HG03097 (cell line): ENCODE data around the gene HIBADH.
A peak's percentile ranks its signal among the peaks of the same experiment; 100 is the strongest.
"Not testable (repeated sequence)": the region's sequence is repeated elsewhere in the genome, so short reads cannot be mapped to it uniquely, and the experiment has no call there.

Experiments used
- ATAC-seq: cut with Tn5 transposase; IDR thresholded peaks from one replicate; pipeline ENCODE4 v1.9.1; 2021; ENCODE audit not compliant: unreplicated experiment, low FRiP score

The HIBADH gene

GRCh38 chr7:27605689-27606269 is 56.9 kb downstream of the HIBADH start:
- no peak for ATAC-seq

GRCh38 chr7:27605283-27605682 is 57.4 kb downstream of the HIBADH start:
- ATAC-seq, result no peak

GRCh38 chr7:27603813-27604212 is 58.9 kb downstream of the HIBADH start:
- ATAC-seq, result no peak

GRCh38 chr7:27602766-27603165 is 59.9 kb downstream of the HIBADH start:
- ATAC-seq, result no peak

- ATAC-seq, result no peak
Observed at GRCh38 chr7:27601217-27601616, 61.5 kb downstream of the HIBADH start.

- no peak for ATAC-seq
Observed at GRCh38 chr7:27600247-27600646, 62.4 kb downstream of the HIBADH start.

GRCh38 chr7:27595009-27595408 is 67.7 kb downstream of the HIBADH start:
- ATAC-seq, result no peak

GRCh38 chr7:27593226-27593625 is 69.5 kb downstream of the HIBADH start:
- ATAC-seq, result no peak

- ATAC-seq, result no peak
Observed at GRCh38 chr7:27590416-27590815, 72.3 kb downstream of the HIBADH start.

GRCh38 chr7:27587429-27587828 is 75.3 kb downstream of the HIBADH start:
- ATAC-seq, result no peak

GRCh38 chr7:27586825-27587224 is 75.9 kb downstream of the HIBADH start:
- ATAC-seq, result peak; percentile 71

- no peak for ATAC-seq
Observed at GRCh38 chr7:27585781-27586447, 76.8 kb downstream of the HIBADH start.

GRCh38 chr7:27581906-27582305 is 80.8 kb downstream of the HIBADH start:
- ATAC-seq, result no peak

- no peak for ATAC-seq
Observed at GRCh38 chr7:27581119-27581518, 81.6 kb downstream of the HIBADH start.

GRCh38 chr7:27579565-27579964 is 83.1 kb downstream of the HIBADH start:
- ATAC-seq, result no peak

- not testable (repeated sequence) for ATAC-seq
Observed at GRCh38 chr7:27578169-27578568, 84.5 kb downstream of the HIBADH start.

- no peak for ATAC-seq
Observed at GRCh38 chr7:27576360-27576944, 86.2 kb downstream of the HIBADH start.

- no peak for ATAC-seq
Observed at GRCh38 chr7:27575613-27576012, 87.1 kb downstream of the HIBADH start.

- no peak for ATAC-seq
Observed at GRCh38 chr7:27569106-27569505, 93.6 kb downstream of the HIBADH start.

- ATAC-seq, result no peak
Observed at GRCh38 chr7:27567266-27567665, 95.4 kb downstream of the HIBADH start.

GRCh38 chr7:27564881-27565482 is 97.7 kb downstream of the HIBADH start:
- no peak for ATAC-seq
